A549 treated with DMSO at 1 μM for 4 hours (cell line): ENCODE data around the gene GALNT4. TPM values are rescaled to one million over a fixed set of nuclear protein-coding genes. Genes with fewer than 3 reads are reported as not detected.

Experiments used
- total RNA-seq: library from RNA; stranded (reverse); fragments of 200-300 nt; extraction: Qiagen RNA extraction; gene quantifications from 5 replicates; pipeline ENCODE4 v1.2.3, GENCODE V29; 2022; ENCODE audit warnings: low read depth

The GALNT4 gene
- total RNA-seq, result 3.6 to 6.8 TPM (median 5.5 TPM) in 5 replicates

GRCh38 chr12:89524541-89525304 lies at the start of gene GALNT4:
Gene GALNT4, minus strand, starts transcription at chr12:89524796. Its CDS starts 247 bp downstream, at chr12:89524549.

GRCh38 chr12:89525824-89526770 lies 1.5 kb upstream of the GALNT4 start, which contains the start of gene POC1B:
Gene POC1B, minus strand, starts transcription at chr12:89526047. Its CDS starts 152 bp downstream, at chr12:89525895.

Other genes starting within 250 kb of the GALNT4 start
- gene DUSP6, start 172.3 kb downstream of the GALNT4 start, total RNA-seq, result 7.5 to 10.0 TPM (median 7.9 TPM) in 5 replicates
- gene POC1B, start 1.3 kb upstream of the GALNT4 start, total RNA-seq, result 9.8 to 13.2 TPM (median 12.7 TPM) in 5 replicates
- gene ATP2B1, start 184.0 kb upstream of the GALNT4 start, total RNA-seq, result 64.7 to 86.8 TPM (median 73.5 TPM) in 5 replicates